H7 (cell line): ENCODE results near the gene MAML2. TPM values are rescaled to one million over a fixed set of nuclear protein-coding genes. Genes with fewer than 3 reads are reported as not detected.

Experiments used
- DNase-seq: peaks from one replicate; pipeline ENCODE4 v3.0.0; 2012
- H3K27me3 ChIP-seq: 2 replicates; pipeline ENCODE4 v1.6.0; 2011; ENCODE audit warnings: mild to moderate bottlenecking, low read length; ENCODE audit not compliant: control insufficient read depth, insufficient read depth
- H3K36me3 ChIP-seq: replicated peaks from 2 replicates; pipeline ENCODE4 v1.5.1; 2011; ENCODE audit warnings: low read length; ENCODE audit not compliant: control insufficient read depth, insufficient read depth
- H3K4me3 ChIP-seq: 2 replicates; pipeline ENCODE4 v1.5.1; 2011; ENCODE audit warnings: low read depth, mild to moderate bottlenecking, control low read depth, low read length, moderate library complexity; ENCODE audit not compliant: insufficient read depth
- total RNA-seq: library from RNA; depleted of rRNA; stranded (reverse); fragments of >200 nt; shearing (Covaris generic); gene quantifications from 2 replicates; pipeline ENCODE4 v1.2.3, GENCODE V29; 2014

MAML2 gene
- total RNA-seq, 1 experiment from 2014 or later = 3.6 TPM

DNA sequence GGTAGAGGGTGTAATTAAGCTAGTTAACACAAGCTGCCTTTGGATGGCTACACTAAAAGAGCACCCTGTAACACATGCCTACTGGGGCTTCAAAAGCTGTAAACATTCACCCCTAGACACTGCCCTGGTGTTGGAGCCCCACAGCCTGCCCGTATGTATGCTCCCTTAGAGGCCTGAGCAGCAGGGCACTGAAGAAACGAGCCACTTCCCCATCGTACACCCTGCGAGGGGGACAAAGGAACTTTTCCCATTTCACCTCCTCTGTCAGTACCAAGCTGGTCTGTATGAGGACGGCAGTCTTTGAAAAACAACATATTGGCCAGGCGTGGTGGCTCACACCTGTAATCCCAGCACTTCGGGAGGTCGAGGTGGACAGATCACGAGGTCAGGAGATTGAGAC is 77.0 kb downstream of the MAML2 start:
- H3K27me3 ChIP-seq = no peaks in the 10 kb centered on the region
- DNase-seq = no peak
- H3K36me3 ChIP-seq = no peaks in the 10 kb centered on the region; the same call in 1 of the 2 replicates
- H3K4me3 ChIP-seq = no peak overlapping the region

DNA sequence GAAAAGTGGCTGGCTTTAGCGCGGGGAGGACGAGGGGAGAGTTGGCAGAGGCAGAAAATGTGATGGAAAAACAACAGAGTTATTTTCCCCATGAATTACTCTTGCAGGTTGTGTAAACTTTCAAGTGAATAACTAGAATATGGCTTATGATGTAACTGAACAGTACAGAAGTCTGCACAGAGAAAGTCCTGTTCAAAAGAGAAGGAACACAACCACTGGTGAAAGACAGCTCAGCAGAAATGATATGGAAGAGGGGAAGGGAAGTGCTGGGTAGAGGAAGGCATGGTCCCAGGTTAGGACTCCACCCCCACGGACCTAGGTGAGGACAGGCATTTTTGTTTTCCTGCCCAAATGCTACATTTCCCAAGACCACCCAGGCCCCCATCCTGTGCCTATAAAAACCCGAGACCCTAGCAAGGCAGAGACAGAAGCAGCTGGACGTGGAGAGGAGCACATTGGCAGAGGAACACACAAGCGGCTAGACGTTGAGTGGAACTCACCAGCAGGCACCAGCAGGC is 77.7 kb downstream of the MAML2 start:
- H3K36me3 ChIP-seq = no peaks in the 10 kb centered on the region; the same call in 1 of the 2 replicates
- H3K27me3 ChIP-seq = no peaks in the 10 kb centered on the region
- DNase-seq = no peak
- H3K4me3 ChIP-seq = no peak overlapping the region

DNA sequence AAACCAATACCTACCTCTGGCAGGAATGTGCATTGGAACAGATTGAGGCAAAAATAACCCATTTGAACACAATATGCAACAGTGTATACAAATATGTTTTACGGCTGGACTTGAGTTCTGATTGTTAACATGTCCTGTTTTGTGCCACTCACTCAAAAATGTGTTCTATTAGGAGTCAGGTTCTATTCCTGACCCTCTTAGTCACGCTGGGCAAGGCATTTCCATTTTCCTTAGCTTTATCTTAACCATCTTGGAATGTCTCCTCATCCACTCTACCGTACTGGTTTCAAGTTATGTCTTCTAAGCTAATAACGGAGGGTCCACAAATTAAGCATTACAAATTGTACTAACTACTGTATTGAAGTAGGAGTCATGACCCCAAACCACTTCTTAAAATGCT is 78.6 kb downstream of the MAML2 start:
- no peak for DNase-seq
- no peaks in the 10 kb centered on the region; the same call in 1 of the 2 replicates for H3K36me3 ChIP-seq

DNA sequence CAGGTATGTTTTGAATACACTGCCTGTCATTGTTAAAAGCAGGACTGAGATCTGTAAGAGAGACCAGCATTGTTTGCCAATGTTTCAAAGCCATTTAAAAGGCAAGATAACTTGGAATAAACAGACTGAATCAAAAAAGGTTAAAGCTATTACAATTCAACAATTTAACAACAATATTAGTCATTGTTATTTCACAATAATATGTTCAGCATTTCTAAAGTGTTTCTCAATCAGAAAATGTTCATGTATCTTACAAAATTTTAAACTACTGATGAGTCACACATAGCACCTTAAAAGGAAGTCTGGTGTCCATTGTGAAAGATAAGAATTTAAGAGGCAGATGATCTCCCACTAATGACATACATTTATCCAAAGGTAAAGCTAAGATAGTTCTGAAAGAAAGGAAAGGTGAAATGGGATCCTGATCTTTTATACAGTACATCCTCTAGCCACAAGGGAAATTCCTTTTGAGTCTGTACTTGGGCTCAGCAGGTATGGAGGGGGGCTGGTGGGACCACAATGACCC is 79.7 kb downstream of the MAML2 start:
- no peaks in the 10 kb centered on the region for H3K27me3 ChIP-seq
- H3K36me3 ChIP-seq = no peaks in the 10 kb centered on the region; the same call in 1 of the 2 replicates
- no peak for DNase-seq
- no peak overlapping the region for H3K4me3 ChIP-seq

More for the DNA sequence above, 78.6 kb downstream of the MAML2 start:
- H3K27me3 ChIP-seq = no peaks in the 10 kb centered on the region
- no peak overlapping the region for H3K4me3 ChIP-seq

DNA sequence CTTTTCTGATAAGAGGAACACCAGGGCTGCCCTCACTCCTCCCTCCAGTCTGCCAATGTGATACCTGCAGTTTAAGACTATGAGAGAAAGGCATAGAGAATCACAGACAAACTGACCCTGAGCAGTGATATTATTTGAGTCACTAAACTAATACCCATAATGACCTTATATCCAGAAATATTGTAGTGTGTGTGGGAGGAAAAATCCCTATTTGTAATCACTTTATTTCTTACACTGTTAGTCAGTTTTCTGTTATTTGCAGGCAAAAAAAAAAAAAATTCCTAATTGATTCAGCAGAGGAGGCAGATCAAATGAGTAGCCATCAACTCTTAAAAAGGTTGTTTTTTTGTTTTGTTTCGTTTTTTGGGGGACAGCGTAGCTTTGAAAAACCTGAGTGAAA is 82.5 kb downstream of the MAML2 start:
- no peaks in the 10 kb centered on the region for H3K27me3 ChIP-seq
- no peak overlapping the region for H3K4me3 ChIP-seq
- no peak for DNase-seq
- H3K36me3 ChIP-seq = no peaks in the 10 kb centered on the region; the same call in 1 of the 2 replicates

DNA sequence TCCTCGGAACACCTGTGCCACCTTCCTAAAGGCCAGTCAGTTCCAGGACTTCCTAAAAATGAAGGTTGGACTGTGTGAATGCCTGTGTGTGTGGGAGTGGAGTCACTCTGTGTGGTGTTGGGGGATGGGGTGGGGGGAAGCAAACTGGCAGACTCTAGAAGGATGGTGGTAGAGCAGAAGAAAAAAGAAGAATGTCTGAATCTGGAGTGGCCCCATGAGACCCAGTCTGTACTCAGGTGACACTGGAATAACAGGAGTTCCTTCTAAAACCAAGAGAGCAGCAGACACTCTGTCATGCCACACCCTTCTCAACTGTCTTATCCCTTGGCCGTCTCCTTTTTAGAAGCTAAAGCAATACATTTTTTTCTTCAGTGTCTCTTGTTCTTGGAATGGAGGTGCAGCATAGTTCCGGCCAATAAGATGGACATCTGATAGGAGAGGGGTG is 82.9 kb downstream of the MAML2 start:
- DNase-seq = no peak
- Histone ChIP-seq H3K27me3 (no peaks in the 10 kb centered on the region), H3K36me3 (no peaks in the 10 kb centered on the region), H3K4me3 (no peak overlapping the region)

DNA sequence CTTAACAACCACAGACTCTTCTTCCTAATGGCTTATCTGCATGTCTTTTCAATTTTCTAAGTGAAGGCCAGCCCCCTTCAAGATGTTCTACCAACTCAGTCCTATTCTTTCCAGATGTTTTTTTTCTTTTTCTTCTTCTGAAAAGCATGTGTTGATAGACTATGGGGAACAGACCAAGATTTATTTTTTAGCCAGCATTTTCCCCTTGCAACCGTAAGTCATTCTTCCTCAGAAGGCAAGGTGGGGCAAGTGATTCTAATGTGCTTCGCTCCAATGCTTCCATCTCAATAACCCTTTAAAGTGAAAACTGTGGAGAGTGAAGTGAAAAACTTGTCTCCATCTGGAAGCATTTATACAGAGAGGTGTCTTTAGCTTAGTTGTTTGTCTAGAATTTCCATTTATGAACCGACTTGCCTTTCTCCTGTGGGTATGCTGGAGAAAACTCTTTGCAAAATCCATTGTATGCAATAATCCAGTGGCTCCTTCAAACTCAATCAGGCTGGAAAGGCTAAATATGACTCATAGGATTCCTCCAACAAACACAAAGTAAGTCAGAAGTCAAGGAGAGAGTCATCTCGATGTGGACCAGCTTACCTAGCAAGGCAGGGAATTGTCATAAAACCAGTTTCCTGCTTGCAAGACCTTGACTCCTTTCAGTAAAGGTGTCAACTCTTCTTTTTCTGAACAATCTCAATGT is 83.7 kb downstream of the MAML2 start:
- no peak for DNase-seq
- Histone ChIP-seq H3K36me3 (no peaks in the 10 kb centered on the region), H3K27me3 (no peaks in the 10 kb centered on the region), H3K4me3 (no peak overlapping the region)

DNA sequence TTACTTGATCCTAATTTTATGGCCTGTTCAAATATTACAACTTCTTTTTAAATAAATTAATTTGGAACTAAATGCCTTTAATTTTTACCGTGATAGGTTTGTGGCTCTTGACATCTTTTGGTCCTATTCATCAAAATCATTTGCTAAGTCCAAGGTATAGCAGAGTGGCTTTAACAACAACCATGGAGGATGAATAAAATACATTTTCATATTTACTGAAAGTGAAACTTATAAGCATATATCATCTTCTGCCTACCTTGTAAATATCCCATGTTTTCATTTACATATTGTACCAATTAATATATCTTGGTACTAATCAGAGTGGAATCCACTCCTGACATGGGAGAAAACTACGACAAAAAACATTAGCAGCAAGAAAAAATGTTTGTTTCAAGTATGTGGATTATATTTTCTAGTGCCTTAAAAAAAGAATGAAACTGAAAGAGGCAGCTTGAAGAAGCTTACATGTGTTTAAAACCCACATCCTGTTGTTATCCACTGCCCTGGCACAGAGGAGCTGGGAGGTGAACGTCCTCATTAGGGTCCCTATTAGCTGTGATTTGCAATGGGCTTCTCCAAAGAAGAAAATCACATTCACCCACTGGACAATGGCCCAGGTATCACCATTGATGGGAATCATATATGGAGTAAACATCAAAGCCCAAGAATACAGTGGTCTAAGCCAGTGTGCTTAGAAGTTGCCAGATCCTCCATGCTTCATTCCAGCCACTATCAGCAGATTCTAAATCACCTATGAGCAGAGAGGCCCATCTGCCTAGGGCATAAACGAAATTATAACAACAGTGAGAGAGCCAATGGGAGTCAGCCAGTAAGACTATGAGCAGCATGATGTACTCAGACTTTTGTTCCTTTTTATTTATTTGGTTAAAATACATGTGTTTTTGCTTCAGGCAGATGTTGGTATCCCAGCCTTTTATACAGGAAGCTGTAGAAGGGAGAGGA is 84.7 kb downstream of the MAML2 start:
- no peaks in the 10 kb centered on the region for H3K27me3 ChIP-seq
- no peak for DNase-seq
- H3K36me3 ChIP-seq = no peaks in the 10 kb centered on the region
- no peak overlapping the region for H3K4me3 ChIP-seq

DNA sequence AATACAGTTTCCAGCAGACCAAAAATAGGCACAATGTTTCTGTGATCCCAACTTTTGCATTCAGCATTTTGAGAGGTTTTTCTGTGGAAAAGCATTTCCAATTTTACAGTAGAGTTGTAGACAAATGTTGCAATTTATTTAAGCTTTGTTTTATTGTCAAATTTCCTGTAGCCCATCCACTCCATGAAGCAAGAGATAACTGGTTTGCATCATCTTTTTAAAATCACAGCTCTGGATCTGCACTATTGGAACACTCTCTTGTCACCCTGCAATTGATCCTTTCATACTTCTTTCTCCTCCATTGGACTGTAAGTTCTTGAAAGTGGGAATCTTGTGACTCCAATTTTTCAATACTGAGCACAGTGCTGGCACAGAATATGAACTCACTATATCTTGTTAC is 86.0 kb downstream of the MAML2 start:
- Histone ChIP-seq H3K4me3 (no peak overlapping the region), H3K36me3 (no peaks in the 10 kb centered on the region), H3K27me3 (no peaks in the 10 kb centered on the region)
- no peak for DNase-seq

DNA sequence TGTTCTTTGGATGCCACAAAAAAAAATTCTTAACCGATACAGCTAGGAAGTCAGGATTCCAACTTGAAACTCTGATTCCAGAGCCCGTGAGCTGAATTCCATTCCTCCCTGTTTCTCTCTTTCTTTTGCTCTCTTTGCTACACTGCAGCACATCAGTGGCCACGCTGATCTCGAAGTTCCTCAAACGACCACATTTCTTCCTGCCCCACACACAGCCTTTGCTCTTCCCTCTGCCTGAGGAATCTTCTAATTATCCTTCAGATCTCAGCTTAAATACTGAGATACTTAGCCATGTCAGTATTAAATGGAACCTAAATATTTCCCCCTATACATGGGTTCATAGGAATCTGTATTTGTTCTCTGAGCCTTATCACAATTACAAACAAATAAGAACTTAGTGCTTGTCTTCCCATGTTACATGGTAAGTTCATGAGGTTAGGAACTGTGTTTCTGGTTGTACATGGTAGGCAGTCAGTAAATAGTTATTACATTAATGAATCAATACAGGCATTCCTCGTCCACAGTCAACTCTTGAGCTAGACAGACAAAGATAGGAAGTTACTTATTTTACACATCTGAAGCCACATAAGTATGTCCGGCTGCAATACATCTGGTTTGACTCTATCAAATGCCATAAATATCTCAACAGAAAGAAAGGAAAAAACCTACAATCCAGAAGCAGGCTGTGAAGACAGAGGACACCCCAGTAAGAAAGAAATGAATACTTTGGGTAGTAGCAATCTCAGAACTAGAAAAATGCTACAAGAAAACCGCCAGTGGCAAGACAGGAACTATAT is 86.6 kb downstream of the MAML2 start:
- Histone ChIP-seq H3K36me3 (no peaks in the 10 kb centered on the region), H3K27me3 (no peaks in the 10 kb centered on the region), H3K4me3 (no peak overlapping the region)
- no peak for DNase-seq

DNA sequence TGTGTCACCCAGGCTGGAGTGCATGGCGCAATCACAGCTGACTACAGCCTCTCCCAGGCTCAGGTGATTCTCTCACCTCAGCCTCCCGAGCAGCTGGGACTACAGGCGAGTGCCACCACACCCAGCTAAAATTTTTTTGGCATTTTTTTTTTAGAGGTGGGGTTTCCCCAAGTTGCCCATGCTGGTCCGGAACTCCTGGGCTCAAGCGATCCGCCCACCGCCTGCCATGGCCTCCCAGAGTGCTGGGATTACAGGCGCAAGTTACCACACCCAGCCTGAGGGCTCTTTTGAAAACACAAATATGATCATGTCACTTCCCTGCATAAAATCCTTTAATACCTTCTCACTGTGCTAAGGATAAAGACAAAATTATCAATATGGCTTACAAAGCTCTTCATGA is 88.1 kb downstream of the MAML2 start:
- DNase-seq = no peak
- H3K36me3 ChIP-seq = no peaks in the 10 kb centered on the region
- H3K4me3 ChIP-seq = no peak overlapping the region
- H3K27me3 ChIP-seq = no peaks in the 10 kb centered on the region

DNA sequence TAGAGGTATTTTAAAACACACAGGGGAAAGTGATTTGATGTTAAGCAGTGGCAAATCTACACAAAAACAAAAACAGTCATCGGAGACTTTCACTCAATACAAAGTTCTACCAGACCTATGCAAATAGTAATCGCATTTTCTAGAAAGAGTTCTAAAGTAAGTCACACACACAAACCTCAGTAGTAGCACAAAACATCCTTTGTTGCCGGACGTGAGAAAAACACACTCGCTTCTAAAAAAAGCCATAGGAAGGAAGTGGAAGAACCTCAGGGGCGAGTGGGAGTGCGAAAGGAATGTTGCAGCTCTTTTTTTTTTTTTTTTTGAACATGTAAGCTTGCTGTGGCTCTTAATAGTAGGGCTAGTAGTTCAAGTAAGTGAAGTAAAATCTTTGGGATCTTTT is 88.9 kb downstream of the MAML2 start:
- no peak for DNase-seq
- Histone ChIP-seq H3K27me3 (no peaks in the 10 kb centered on the region), H3K36me3 (no peaks in the 10 kb centered on the region), H3K4me3 (no peak overlapping the region)

DNA sequence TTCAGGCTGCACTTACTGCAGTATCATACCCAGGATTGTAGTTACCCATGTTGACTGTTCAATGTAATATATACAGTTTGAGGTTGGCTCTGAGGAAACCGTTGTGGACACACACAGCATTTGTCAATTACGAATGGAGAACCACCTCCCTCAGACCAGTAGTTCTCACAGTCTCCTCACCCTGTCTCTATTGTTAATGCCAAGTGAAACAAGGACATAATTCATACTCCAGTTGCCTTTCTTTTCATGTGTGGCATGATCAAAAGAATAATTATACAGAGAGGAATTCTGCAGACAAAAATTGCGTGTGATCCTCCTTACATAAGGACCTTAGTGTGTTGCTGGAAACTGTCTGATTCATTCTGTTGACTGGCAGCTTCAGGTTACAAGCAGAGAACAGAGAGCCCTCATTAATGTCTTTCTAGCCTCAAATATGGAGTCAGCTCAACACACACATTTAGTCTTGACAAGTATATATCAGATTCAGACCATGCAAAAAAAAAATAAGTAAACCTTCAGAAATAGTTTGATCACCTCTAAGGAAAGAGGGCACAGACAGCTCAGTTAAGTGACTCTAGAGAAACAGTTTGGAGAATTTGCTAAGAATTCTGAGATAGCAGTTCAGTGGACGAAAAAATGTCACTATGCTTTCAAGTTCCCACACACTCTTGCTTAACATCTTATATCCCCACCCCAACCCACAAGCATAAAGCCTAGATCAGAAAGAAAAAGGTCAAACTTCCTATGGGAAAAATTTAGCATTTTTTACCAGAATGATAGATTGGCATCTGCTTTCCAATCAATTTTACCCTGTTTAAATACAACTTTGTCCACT is 96.1 kb downstream of the MAML2 start:
- Histone ChIP-seq H3K27me3 (no peaks in the 10 kb centered on the region), H3K4me3 (no peak overlapping the region), H3K36me3 (no peaks in the 10 kb centered on the region)
- no peak for DNase-seq
